IPS DF 4.7 (cell line): ENCODE results near the gene WNT16.

Source experiments
- DNase-seq: peaks from one replicate; pipeline ENCODE4 v3.0.0-alpha.2; 2013; ENCODE audit warnings: low spot score; ENCODE audit errors: extremely low read depth

Gene WNT16

GRCh38 chr7:121343302-121343701 is 14.5 kb downstream of the WNT16 start:
- no peak for DNase-seq

GRCh38 chr7:121344093-121344492 is 15.3 kb downstream of the WNT16 start:
- DNase-seq, result no peak

GRCh38 chr7:121344497-121344896 is 15.7 kb downstream of the WNT16 start:
- DNase-seq, result no peak

- no peak for DNase-seq
These were observed 22.9 kb downstream of the WNT16 start for GRCh38 chr7:121351682-121352081.

GRCh38 chr7:121352323-121352722 is 23.5 kb downstream of the WNT16 start:
- no peak for DNase-seq

- no peak for DNase-seq
These were observed 26.8 kb downstream of the WNT16 start for GRCh38 chr7:121355574-121355973.

GRCh38 chr7:121360564-121360963 is 31.8 kb downstream of the WNT16 start:
- no peak for DNase-seq

GRCh38 chr7:121366852-121367431 is 38.1 kb downstream of the WNT16 start:
- no peak for DNase-seq

GRCh38 chr7:121369462-121369861 is 40.7 kb downstream of the WNT16 start:
- no peak for DNase-seq

- no peak for DNase-seq
These were observed 42.6 kb downstream of the WNT16 start for GRCh38 chr7:121371367-121371766.

- no peak for DNase-seq
These were observed 43.1 kb downstream of the WNT16 start for GRCh38 chr7:121371883-121372282.

- DNase-seq, result no peak
These were observed 43.7 kb downstream of the WNT16 start for GRCh38 chr7:121372376-121373010.

GRCh38 chr7:121373177-121373576 is 44.4 kb downstream of the WNT16 start:
- DNase-seq, result no peak

GRCh38 chr7:121376979-121377378 is 48.2 kb downstream of the WNT16 start:
- no peak for DNase-seq

- DNase-seq, result no peak
These were observed 51.1 kb downstream of the WNT16 start for GRCh38 chr7:121379930-121380329.

- DNase-seq, result no peak
These were observed 53.7 kb downstream of the WNT16 start for GRCh38 chr7:121382473-121382872.

- no peak for DNase-seq
These were observed 54.6 kb downstream of the WNT16 start for GRCh38 chr7:121383235-121383910.

GRCh38 chr7:121384265-121384664 is 55.5 kb downstream of the WNT16 start:
- DNase-seq, result no peak

GRCh38 chr7:121385056-121385799 is 56.4 kb downstream of the WNT16 start:
- DNase-seq, result no peak

- no peak for DNase-seq
These were observed 57.0 kb downstream of the WNT16 start for GRCh38 chr7:121385800-121386179.

GRCh38 chr7:121388950-121389349 is 60.1 kb downstream of the WNT16 start:
- DNase-seq, result no peak

- DNase-seq, result no peak
These were observed 61.3 kb downstream of the WNT16 start for GRCh38 chr7:121390109-121390508.
